ENCODE results near the gene WDHD1. TPM values are rescaled to one million over a fixed set of nuclear protein-coding genes. Genes with fewer than 3 reads are reported as not detected.
A peak's percentile ranks its signal among the peaks of the same experiment; 100 is the strongest.
"Not testable (repeated sequence)": the region's sequence is repeated elsewhere in the genome, so short reads cannot be mapped to it uniquely, and the experiment has no call there.

Gene WDHD1
- total RNA-seq, 1 donor from 2014 or later = 10.0 TPM

- no peak for TF ChIP-seq CTCF (IDR thresholded peaks at IDR 0.05; ENCODE audit: insufficient read depth, low read length, severe bottlenecking)
- Histone ChIP-seq H3K4me3 (ENCODE audit: low read depth, low read length) (no peak overlapping the region), H3K27me3 (ENCODE audit: control insufficient read depth, insufficient read depth, low read length) (no peaks in the 10 kb centered on the region), H3K36me3 (ENCODE audit: control insufficient read depth, insufficient read depth, low read length) (no peaks in the 10 kb centered on the region)
- DNase-seq (ENCODE audit: low read depth) (no peak), FAIRE-seq (no peak)
These were observed 116.9 kb downstream of the WDHD1 start for GRCh38 chr14:54909817-54910558.

- not testable (repeated sequence) for H3K27me3 ChIP-seq (ENCODE audit: control insufficient read depth, insufficient read depth, low read length); H3K4me3 ChIP-seq (ENCODE audit: low read depth, low read length); FAIRE-seq; DNase-seq (ENCODE audit: low read depth); H3K36me3 ChIP-seq (ENCODE audit: control insufficient read depth, insufficient read depth, low read length)
These were observed 117.9 kb downstream of the WDHD1 start for GRCh38 chr14:54908973-54909372.

- FAIRE-seq = no peak
- no peak for DNase-seq (ENCODE audit: low read depth)
- no peak for TF ChIP-seq CTCF (IDR thresholded peaks at IDR 0.05; ENCODE audit: insufficient read depth, low read length, severe bottlenecking)
- H3K27me3 ChIP-seq (ENCODE audit: control insufficient read depth, insufficient read depth, low read length) = no peaks in the 10 kb centered on the region
- H3K4me3 ChIP-seq (ENCODE audit: low read depth, low read length) = no peak overlapping the region
- H3K36me3 ChIP-seq (ENCODE audit: control insufficient read depth, insufficient read depth, low read length) = no peaks in the 10 kb centered on the region
These were observed 118.7 kb downstream of the WDHD1 start for GRCh38 chr14:54908190-54908589.

GRCh38 chr14:54906075-54906474 lies 120.8 kb downstream of the WDHD1 start:
- H3K4me3 ChIP-seq (ENCODE audit: low read depth, low read length) = no peak overlapping the region
- FAIRE-seq = no peak
- H3K36me3 ChIP-seq (ENCODE audit: control insufficient read depth, insufficient read depth, low read length) = no peaks in the 10 kb centered on the region
- H3K27me3 ChIP-seq (ENCODE audit: control insufficient read depth, insufficient read depth, low read length) = no peaks in the 10 kb centered on the region
- DNase-seq (ENCODE audit: low read depth) = no peak
- no peak for TF ChIP-seq CTCF (IDR thresholded peaks at IDR 0.05; ENCODE audit: insufficient read depth, low read length, severe bottlenecking)

- H3K4me3 ChIP-seq (ENCODE audit: low read depth, low read length) = peak within 1 kb of the TSS; percentile 61
- H3K27me3 ChIP-seq (ENCODE audit: control insufficient read depth, insufficient read depth, low read length) = no peaks in the 10 kb centered on the region
- DNase-seq (ENCODE audit: low read depth) (peak; percentile 25), FAIRE-seq (no peak)
- peak; percentile 32 for TF ChIP-seq CTCF (IDR thresholded peaks at IDR 0.05; ENCODE audit: insufficient read depth, low read length, severe bottlenecking)
- no peaks in the 10 kb centered on the region for H3K36me3 ChIP-seq (ENCODE audit: control insufficient read depth, insufficient read depth, low read length)
These were observed 124.1 kb downstream of the WDHD1 start, which contains the start of gene GCH1 for GRCh38 chr14:54902521-54903420. GCH1 (minus strand) TSS chr14:54902826; CDS start chr14:54902663, 163 bp downstream.

GRCh38 chr14:54902143-54902520 lies 124.8 kb downstream of the WDHD1 start:
- DNase-seq (ENCODE audit: low read depth) (peak; percentile 36), FAIRE-seq (no peak)
- Histone ChIP-seq H3K4me3 (ENCODE audit: low read depth, low read length) (peak overlapping the region; percentile 61), H3K27me3 (ENCODE audit: control insufficient read depth, insufficient read depth, low read length) (no peaks in the 10 kb centered on the region), H3K36me3 (ENCODE audit: control insufficient read depth, insufficient read depth, low read length) (no peaks in the 10 kb centered on the region)
- no peak for TF ChIP-seq CTCF (IDR thresholded peaks at IDR 0.05; ENCODE audit: insufficient read depth, low read length, severe bottlenecking)

Measured in bronchial epithelial cell (primary cell).